Stimulated activated CD8-positive, alpha-beta memory T cell treated with anti-CD3 and anti-CD28 coated beads, Interleukin-12 subunit alpha, Interleukin-12 subunit beta, amount 100 ng/mL, for 24 hours (primary cell): ENCODE data around the gene UCKL1.
"Not testable (repeated sequence)": the region's sequence is repeated elsewhere in the genome, so short reads cannot be mapped to it uniquely, and the experiment has no call there.

Source experiments
- DNase-seq: peaks from one replicate; pipeline ENCODE4 v3.0.0-alpha.2; 2020; ENCODE audit errors: extremely low read depth

Gene UCKL1

GRCh38 chr20:63955827-63956663 is at the start of gene UCKL1:
TSS of gene UCKL1 (minus strand) at chr20:63956416. CDS start at chr20:63956372, 44 bp downstream.
- DNase-seq: peak; percentile 70

GRCh38 chr20:64005394-64005793 is 49.2 kb upstream of the UCKL1 start:
- DNase-seq: no peak

GRCh38 chr20:64003960-64004725 is 47.9 kb upstream of the UCKL1 start:
- DNase-seq: no peak

GRCh38 chr20:64001607-64002011 is 45.4 kb upstream of the UCKL1 start:
- no peak for DNase-seq

GRCh38 chr20:64000906-64001305 is 44.7 kb upstream of the UCKL1 start:
- no peak for DNase-seq

- DNase-seq: no peak
Measured at GRCh38 chr20:63982937-63983336, 26.7 kb upstream of the UCKL1 start.

- peak; percentile 89 for DNase-seq
Measured at GRCh38 chr20:63980806-63981728, 24.9 kb upstream of the UCKL1 start, which contains the start of gene PRPF6. TSS of gene PRPF6 (plus strand) at chr20:63981132. CDS start at chr20:63981246, 114 bp downstream.

- no peak for DNase-seq
Measured at GRCh38 chr20:63980317-63980805, 24.1 kb upstream of the UCKL1 start.

- DNase-seq: peak; percentile 78
Measured at GRCh38 chr20:63979557-63980316, 23.5 kb upstream of the UCKL1 start, which contains the start of gene SAMD10. TSS of gene SAMD10 (minus strand) at chr20:63979642. CDS start at chr20:63979467, 175 bp downstream.

GRCh38 chr20:63979229-63979556 is 23.0 kb upstream of the UCKL1 start:
- DNase-seq: no peak

- no peak for DNase-seq
Measured at GRCh38 chr20:63978319-63979228, 22.4 kb upstream of the UCKL1 start.

- DNase-seq: no peak
Measured at GRCh38 chr20:63977739-63978276, 21.6 kb upstream of the UCKL1 start.

GRCh38 chr20:63976980-63977738 is 20.9 kb upstream of the UCKL1 start:
- no peak for DNase-seq

GRCh38 chr20:63976511-63976910 is 20.3 kb upstream of the UCKL1 start:
- not testable (repeated sequence) for DNase-seq

- no peak for DNase-seq
Measured at GRCh38 chr20:63974402-63975200, 18.4 kb upstream of the UCKL1 start.

GRCh38 chr20:63973636-63974401 is 17.6 kb upstream of the UCKL1 start:
- no peak for DNase-seq

- no peak for DNase-seq
Measured at GRCh38 chr20:63973160-63973479, 16.9 kb upstream of the UCKL1 start.
